Left lung (tissue), 10 donors: Measurements from ENCODE around the gene BPIFA1. TPM values are rescaled to one million over a fixed set of nuclear protein-coding genes. Genes with fewer than 3 reads are reported as not detected.

Experiments used
- ATAC-seq: fragments of 200-7000 bp; cut with Tn5 transposase; one replicate; pipeline ENCODE4 v1.9.1; 2020; ENCODE audit warnings: moderate library complexity
- DNase-seq, 4 donors: peaks; one replicate each; pipeline ENCODE4 v3.0.0-alpha.2; 2013 to 2020
- H3K27ac ChIP-seq, 2 donors: fragments of 200-600 bp; sonication (generic) in 1 of 2; one replicate each; pipeline versions ENCODE4 v1.5.0 to v1.8.0; 2020 to 2021
- H3K27me3 ChIP-seq, 2 donors: fragments of 200-600 bp; sonication (generic) in 1 of 2; one replicate each; pipeline versions ENCODE4 v1.5.0 to v1.8.0; 2020 to 2021
- H3K36me3 ChIP-seq, 2 donors: fragments of 200-600 bp; sonication (generic) in 1 of 2; one replicate each; pipeline versions ENCODE4 v1.5.0 to v1.8.0; 2020 to 2021
- H3K4me1 ChIP-seq, 2 donors: fragments of 200-600 bp; one replicate each; pipeline ENCODE4 v1.8.0; 2021
- H3K4me3 ChIP-seq, 2 donors: fragments of 200-600 bp; sonication (generic) in 1 of 2; one replicate each; pipeline versions ENCODE4 v1.5.0 to v1.8.0; 2020 to 2021; ENCODE audit warnings: mild to moderate bottlenecking in 1 of 2
- H3K9me3 ChIP-seq, 2 donors: fragments of 200-600 bp; sonication (generic) in 1 of 2; one replicate each; pipeline versions ENCODE4 v1.5.0 to v1.8.0; 2020 to 2021
- intact Hi-C, 2 donors: fragments of 100-400 bp; cut with DNase I; formaldehyde crosslinking; loops; one replicate each; pipeline versions ENCODE4 v1.11.2 to v1.14.2; 2022
- polyA plus RNA-seq, 6 donors: library from polyadenylated mRNA; unstranded; fragments of 120-200 nt; gene quantifications; one replicate each; pipeline ENCODE4 v1.2.1, GENCODE V29; 2013; ENCODE audit not compliant: insufficient read length in 6 of 6
- total RNA-seq, 2 donors: library from RNA; stranded (reverse); fragmentation: NEBNext Ultra II Directional; extraction: Animal tissue kit (Norgen Biotek cat#: 25700); gene quantifications; one replicate each; pipeline ENCODE4 v1.2.1, GENCODE V29; 2021
- TF ChIP-seq, protein P1 (sequence below), 2 donors: fragments of 200-600 bp; sonication (generic) in 1 of 2; IDR thresholded peaks; one replicate each; pipeline versions ENCODE4 v1.5.0 to v1.8.0; 2021; ENCODE audit warnings: antibody characterized with exemption in 2 of 2
- donor health status: DM: no; HTN: yes; CAD: no.
- donor health status: DM: no; HTN: no; CAD: no.

Gene BPIFA1
- total and polyA plus RNA-seq, 8 donors = 9.2 TPM; not detected in 7

DNA sequence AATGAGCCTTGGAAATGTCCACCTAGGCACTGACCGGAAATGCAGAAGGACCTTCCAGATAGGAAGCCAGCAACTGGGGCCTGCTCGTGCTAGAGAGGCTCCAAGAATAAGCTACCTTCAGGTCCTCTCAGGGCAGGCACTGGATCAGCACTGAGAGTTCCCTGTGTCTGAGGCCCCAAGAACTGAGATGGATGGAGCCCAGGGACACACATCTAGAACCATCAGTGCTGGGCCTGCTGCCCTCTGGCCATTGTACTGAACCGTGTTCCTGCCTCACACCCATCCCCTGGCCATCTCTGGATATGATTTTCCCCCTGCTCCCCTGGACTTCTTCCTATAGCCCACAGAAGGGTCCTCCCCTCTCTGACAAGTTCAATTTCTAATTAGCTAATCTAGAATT lies 10.3 kb downstream of the BPIFA1 start:
- no peak for DNase-seq
- H3K9me3 ChIP-seq = no peaks in the 10 kb centered on the region
- no peak overlapping the region for H3K27ac ChIP-seq
- H3K4me3 ChIP-seq = no peak overlapping the region
- no peaks in the 10 kb centered on the region for H3K27me3 ChIP-seq
- H3K4me1 ChIP-seq = no peaks in the 10 kb centered on the region
- ATAC-seq = no peak
- H3K36me3 ChIP-seq = no peaks in the 10 kb centered on the region
- TF ChIP-seq, protein P1, sequence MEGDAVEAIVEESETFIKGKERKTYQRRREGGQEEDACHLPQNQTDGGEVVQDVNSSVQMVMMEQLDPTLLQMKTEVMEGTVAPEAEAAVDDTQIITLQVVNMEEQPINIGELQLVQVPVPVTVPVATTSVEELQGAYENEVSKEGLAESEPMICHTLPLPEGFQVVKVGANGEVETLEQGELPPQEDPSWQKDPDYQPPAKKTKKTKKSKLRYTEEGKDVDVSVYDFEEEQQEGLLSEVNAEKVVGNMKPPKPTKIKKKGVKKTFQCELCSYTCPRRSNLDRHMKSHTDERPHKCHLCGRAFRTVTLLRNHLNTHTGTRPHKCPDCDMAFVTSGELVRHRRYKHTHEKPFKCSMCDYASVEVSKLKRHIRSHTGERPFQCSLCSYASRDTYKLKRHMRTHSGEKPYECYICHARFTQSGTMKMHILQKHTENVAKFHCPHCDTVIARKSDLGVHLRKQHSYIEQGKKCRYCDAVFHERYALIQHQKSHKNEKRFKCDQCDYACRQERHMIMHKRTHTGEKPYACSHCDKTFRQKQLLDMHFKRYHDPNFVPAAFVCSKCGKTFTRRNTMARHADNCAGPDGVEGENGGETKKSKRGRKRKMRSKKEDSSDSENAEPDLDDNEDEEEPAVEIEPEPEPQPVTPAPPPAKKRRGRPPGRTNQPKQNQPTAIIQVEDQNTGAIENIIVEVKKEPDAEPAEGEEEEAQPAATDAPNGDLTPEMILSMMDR (IDR thresholded peaks at IDR 0.05) = no peak
- intact Hi-C loops = no loop called here

DNA sequence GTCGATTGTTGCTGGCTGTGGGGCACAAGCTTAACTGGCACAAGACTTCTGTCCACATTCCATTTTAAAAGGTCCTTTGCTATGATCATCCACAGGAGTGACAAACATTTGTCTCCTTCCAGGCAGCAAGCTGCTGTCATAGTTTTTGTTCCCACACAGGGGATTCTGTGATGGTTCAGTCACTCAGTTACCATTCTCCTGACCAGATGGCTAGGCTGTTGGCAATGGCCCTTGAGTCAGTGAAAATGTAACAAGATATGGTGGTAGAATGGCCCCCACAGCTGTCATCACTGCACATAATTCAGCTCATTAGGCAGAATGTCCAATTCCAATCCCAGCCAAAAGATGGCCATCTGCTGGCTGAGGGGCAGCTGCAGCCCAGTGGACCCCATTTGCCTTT lies 13.7 kb downstream of the BPIFA1 start:
- no peaks in the 10 kb centered on the region for H3K4me1 ChIP-seq

DNA sequence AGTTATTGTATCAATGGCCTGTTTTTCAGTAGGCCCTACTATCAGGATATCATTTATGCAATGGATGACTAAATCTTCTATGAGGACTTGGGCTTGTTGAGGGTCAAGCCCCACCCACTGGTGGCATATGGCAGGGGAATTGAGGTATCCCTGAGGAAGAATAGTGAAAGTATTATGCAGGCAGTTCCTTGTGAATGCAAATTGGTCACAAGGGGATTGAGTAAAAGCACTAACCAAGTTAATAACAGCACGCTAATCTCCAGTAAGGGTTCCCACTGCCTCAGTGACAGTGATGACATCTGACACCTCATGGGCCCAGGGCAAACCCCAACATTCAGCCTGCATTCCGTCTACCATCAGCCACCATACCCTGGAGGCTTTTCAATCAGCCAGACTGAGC lies 14.9 kb downstream of the BPIFA1 start:
- TF ChIP-seq, protein P1 (IDR thresholded peaks at IDR 0.05) = no peak
- Histone ChIP-seq H3K4me1 (no peaks in the 10 kb centered on the region), H3K36me3 (no peaks in the 10 kb centered on the region), H3K27ac (no peak overlapping the region), H3K9me3 (no peaks in the 10 kb centered on the region), H3K4me3 (no peak overlapping the region), H3K27me3 (no peaks in the 10 kb centered on the region)
- no peak for ATAC-seq
- no peak for DNase-seq
- intact Hi-C loops = no loop called here

More for the DNA sequence above, 13.7 kb downstream of the BPIFA1 start:
- TF ChIP-seq, protein P1 (IDR thresholded peaks at IDR 0.05) = no peak
- ATAC-seq (no peak), DNase-seq (no peak)
- Histone ChIP-seq H3K27ac (no peak overlapping the region), H3K36me3 (no peaks in the 10 kb centered on the region), H3K4me3 (no peak overlapping the region), H3K9me3 (no peaks in the 10 kb centered on the region), H3K27me3 (no peaks in the 10 kb centered on the region)
- intact Hi-C loops = no loop called here

GRCh38 chr20:33251496-33251895 lies 15.7 kb downstream of the BPIFA1 start:
- TF ChIP-seq, protein P1 (IDR thresholded peaks at IDR 0.05) = no peak
- no peak overlapping the region for H3K27ac ChIP-seq
- H3K9me3 ChIP-seq = no peaks in the 10 kb centered on the region
- no peaks in the 10 kb centered on the region for H3K36me3 ChIP-seq
- intact Hi-C loops = no loop called here
- H3K4me1 ChIP-seq = no peaks in the 10 kb centered on the region
- H3K27me3 ChIP-seq = no peaks in the 10 kb centered on the region
- DNase-seq = no peak
- ATAC-seq = no peak
- no peak overlapping the region for H3K4me3 ChIP-seq

- Histone ChIP-seq H3K36me3 (no peaks in the 10 kb centered on the region), H3K9me3 (no peaks in the 10 kb centered on the region), H3K27ac (no peak overlapping the region), H3K27me3 (no peaks in the 10 kb centered on the region), H3K4me1 (no peaks in the 10 kb centered on the region), H3K4me3 (no peak overlapping the region)
- TF ChIP-seq, protein P1 (IDR thresholded peaks at IDR 0.05) = no peak
- intact Hi-C loops = no loop called here
- no peak for DNase-seq
- ATAC-seq = no peak
Measured at GRCh38 chr20:33252460-33252859, 16.7 kb downstream of the BPIFA1 start.
